ENCODE data around the gene HTR1D.

HTR1D gene

DNA sequence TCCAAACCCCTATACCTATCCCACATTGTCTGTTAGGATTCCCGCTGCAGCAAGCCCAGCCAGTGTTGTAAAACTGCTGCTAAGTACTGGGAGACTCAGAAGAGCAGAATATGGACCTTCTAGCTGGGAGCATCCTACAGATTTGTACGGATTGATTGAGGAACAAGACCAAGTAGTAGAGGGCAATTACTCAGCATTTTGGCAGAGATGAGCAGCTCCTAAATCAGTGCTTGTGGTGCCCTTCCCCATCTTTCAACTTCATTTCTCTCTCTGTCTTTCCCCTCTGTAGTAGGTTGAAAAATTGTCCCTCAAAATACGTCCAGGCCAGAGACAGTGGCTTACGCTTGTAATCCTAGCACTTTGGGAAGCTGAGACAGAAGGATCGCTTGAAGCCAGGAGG, 37.3 kb upstream of the HTR1D start:
- H2AFZ ChIP-seq (ENCODE audit: low read length), result no peak overlapping the region
- no peak overlapping the region for H3K9ac ChIP-seq (ENCODE audit: low read depth, low read length, poor library complexity, severe bottlenecking)
- no peaks in the 10 kb centered on the region for H3K36me3 ChIP-seq (ENCODE audit: insufficient read depth, low read length)
- no peaks in the 10 kb centered on the region for H3K4me1 ChIP-seq (ENCODE audit: insufficient read depth, low read length, poor library complexity, severe bottlenecking)
- no peak overlapping the region for H3K4me2 ChIP-seq (ENCODE audit: low read depth, low read length, poor library complexity, severe bottlenecking)
- no peaks in the 10 kb centered on the region for H3K9me3 ChIP-seq (ENCODE audit: insufficient read depth, low read depth, low read length)
- no peaks in the 10 kb centered on the region for H3K9me2 ChIP-seq (replicated peaks; ENCODE audit: low read depth, low read length)
- H3K27me3 ChIP-seq (ENCODE audit: insufficient read depth, low read length, poor library complexity, severe bottlenecking), result no peaks in the 10 kb centered on the region
- H3K4me3 ChIP-seq (ENCODE audit: low read length, poor library complexity, severe bottlenecking), result no peak overlapping the region
- H3F3A ChIP-seq (ENCODE audit: low read depth), result no peaks in the 10 kb centered on the region
- no peaks in the 10 kb centered on the region for H4K20me1 ChIP-seq (ENCODE audit: insufficient read depth, low read length, poor library complexity, severe bottlenecking)
- TF ChIP-seq, protein P1, sequence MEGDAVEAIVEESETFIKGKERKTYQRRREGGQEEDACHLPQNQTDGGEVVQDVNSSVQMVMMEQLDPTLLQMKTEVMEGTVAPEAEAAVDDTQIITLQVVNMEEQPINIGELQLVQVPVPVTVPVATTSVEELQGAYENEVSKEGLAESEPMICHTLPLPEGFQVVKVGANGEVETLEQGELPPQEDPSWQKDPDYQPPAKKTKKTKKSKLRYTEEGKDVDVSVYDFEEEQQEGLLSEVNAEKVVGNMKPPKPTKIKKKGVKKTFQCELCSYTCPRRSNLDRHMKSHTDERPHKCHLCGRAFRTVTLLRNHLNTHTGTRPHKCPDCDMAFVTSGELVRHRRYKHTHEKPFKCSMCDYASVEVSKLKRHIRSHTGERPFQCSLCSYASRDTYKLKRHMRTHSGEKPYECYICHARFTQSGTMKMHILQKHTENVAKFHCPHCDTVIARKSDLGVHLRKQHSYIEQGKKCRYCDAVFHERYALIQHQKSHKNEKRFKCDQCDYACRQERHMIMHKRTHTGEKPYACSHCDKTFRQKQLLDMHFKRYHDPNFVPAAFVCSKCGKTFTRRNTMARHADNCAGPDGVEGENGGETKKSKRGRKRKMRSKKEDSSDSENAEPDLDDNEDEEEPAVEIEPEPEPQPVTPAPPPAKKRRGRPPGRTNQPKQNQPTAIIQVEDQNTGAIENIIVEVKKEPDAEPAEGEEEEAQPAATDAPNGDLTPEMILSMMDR (conservative IDR thresholded peaks at IDR 0.05; ENCODE audit: low read length), result no peak
- TF ChIP-seq EZH2phosphoT487 (IDR thresholded peaks at IDR 0.05; ENCODE audit: borderline replicate concordance), result no peak
- no peaks in the 10 kb centered on the region for H3K79me2 ChIP-seq (ENCODE audit: insufficient read depth, low read length)

DNA sequence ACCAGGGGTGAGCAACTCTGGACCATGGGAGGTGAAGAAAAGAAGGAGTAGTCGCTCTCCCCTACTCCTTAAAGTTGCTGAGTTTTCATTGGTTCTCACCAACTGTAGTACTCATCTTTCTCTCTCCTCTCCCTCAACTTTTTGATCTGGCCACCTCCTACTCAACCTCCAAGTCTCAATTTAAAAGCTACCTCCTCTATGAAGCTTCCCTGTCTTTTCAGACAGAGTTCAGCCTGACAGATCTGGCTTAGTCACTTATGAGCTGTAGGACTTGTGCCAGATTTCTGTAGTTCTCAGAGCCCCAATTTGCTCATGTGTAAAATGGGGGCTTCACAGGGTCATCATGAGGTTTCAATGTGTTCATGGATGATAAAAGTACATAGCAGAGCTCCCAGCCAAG, 34.5 kb upstream of the HTR1D start:
- no peaks in the 10 kb centered on the region for H3K9me2 ChIP-seq (replicated peaks; ENCODE audit: low read depth, low read length)
- H3K27me3 ChIP-seq (ENCODE audit: insufficient read depth, low read length, poor library complexity, severe bottlenecking), result no peaks in the 10 kb centered on the region
- no peaks in the 10 kb centered on the region for H3K79me2 ChIP-seq (ENCODE audit: insufficient read depth, low read length)
- TF ChIP-seq, protein P1 (conservative IDR thresholded peaks at IDR 0.05; ENCODE audit: low read length), result no peak
- no peak for TF ChIP-seq EZH2phosphoT487 (IDR thresholded peaks at IDR 0.05; ENCODE audit: borderline replicate concordance)
- H3K4me3 ChIP-seq (ENCODE audit: low read length, poor library complexity, severe bottlenecking), result no peak overlapping the region
- no peak overlapping the region for H3K4me2 ChIP-seq (ENCODE audit: low read depth, low read length, poor library complexity, severe bottlenecking)
- no peaks in the 10 kb centered on the region for H3K36me3 ChIP-seq (ENCODE audit: insufficient read depth, low read length)
- H3K4me1 ChIP-seq (ENCODE audit: insufficient read depth, low read length, poor library complexity, severe bottlenecking), result no peaks in the 10 kb centered on the region
- no peak overlapping the region for H2AFZ ChIP-seq (ENCODE audit: low read length)
- H3K9me3 ChIP-seq (ENCODE audit: insufficient read depth, low read depth, low read length), result no peaks in the 10 kb centered on the region
- H3K9ac ChIP-seq (ENCODE audit: low read depth, low read length, poor library complexity, severe bottlenecking), result no peak overlapping the region
- H3F3A ChIP-seq (ENCODE audit: low read depth), result no peaks in the 10 kb centered on the region
- H4K20me1 ChIP-seq (ENCODE audit: insufficient read depth, low read length, poor library complexity, severe bottlenecking), result no peaks in the 10 kb centered on the region

- Histone ChIP-seq H3K4me1 (ENCODE audit: insufficient read depth, low read length, poor library complexity, severe bottlenecking) (no peaks in the 10 kb centered on the region), H3K9ac (ENCODE audit: low read depth, low read length, poor library complexity, severe bottlenecking) (no peak overlapping the region), H3K4me2 (ENCODE audit: low read depth, low read length, poor library complexity, severe bottlenecking) (no peak overlapping the region), H3K36me3 (ENCODE audit: insufficient read depth, low read length) (no peaks in the 10 kb centered on the region), H4K20me1 (ENCODE audit: insufficient read depth, low read length, poor library complexity, severe bottlenecking) (no peaks in the 10 kb centered on the region), H3K9me3 (ENCODE audit: insufficient read depth, low read depth, low read length) (no peaks in the 10 kb centered on the region), H3K27me3 (ENCODE audit: insufficient read depth, low read length, poor library complexity, severe bottlenecking) (no peaks in the 10 kb centered on the region), H3K79me2 (ENCODE audit: insufficient read depth, low read length) (no peaks in the 10 kb centered on the region), H3K9me2 (replicated peaks; ENCODE audit: low read depth, low read length) (no peaks in the 10 kb centered on the region), H2AFZ (ENCODE audit: low read length) (no peak overlapping the region), H3K4me3 (ENCODE audit: low read length, poor library complexity, severe bottlenecking) (no peak overlapping the region), H3F3A (ENCODE audit: low read depth) (no peaks in the 10 kb centered on the region)
- no peak for TF ChIP-seq EZH2phosphoT487 (IDR thresholded peaks at IDR 0.05; ENCODE audit: borderline replicate concordance)
- TF ChIP-seq, protein P1 (conservative IDR thresholded peaks at IDR 0.05; ENCODE audit: low read length), result no peak
These were observed 32.6 kb upstream of the HTR1D start for GRCh38 chr1:23249787-23250454.

Data from Loucy (cell line).